ENCODE measurements around the gene AGPAT2.

GRCh38 chr9:136707849-136708517, 20.7 kb upstream of the AGPAT2 start:
- no peak for TF ChIP-seq CTCF (conservative IDR thresholded peaks at IDR 0.05)
- TF ChIP-seq EZH2 (IDR thresholded peaks at IDR 0.05; ENCODE audit: low read depth) = no peak
